ENCODE measurements around the gene ZNF576.
"Not testable (repeated sequence)": the region's sequence is repeated elsewhere in the genome, so short reads cannot be mapped to it uniquely, and the experiment has no call there.

The ZNF576 gene

DNA sequence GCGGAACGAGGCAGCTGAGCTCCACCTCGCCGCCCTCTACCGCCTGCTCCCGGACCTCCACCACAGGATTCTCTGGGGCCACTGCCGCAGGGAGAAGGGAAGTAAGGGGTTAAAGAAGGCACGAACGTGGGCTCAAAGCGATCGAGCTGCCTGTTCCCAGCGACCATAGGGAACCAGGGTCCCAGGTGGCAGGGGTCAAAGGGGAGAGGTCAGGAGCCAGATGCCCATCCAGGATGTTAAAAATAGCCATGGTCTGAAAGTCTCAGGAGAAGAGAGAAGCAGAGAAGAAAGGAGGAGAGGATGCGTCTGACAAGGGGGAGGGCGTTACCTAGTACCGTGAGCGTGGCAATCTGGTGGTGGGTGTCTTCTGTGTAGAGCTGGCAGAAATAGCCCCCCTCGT, 30.4 kb downstream of the ZNF576 start:
- no peak for DNase-seq (ENCODE audit: low spot score)

GRCh38 chr19:43628646-43629326, 32.4 kb downstream of the ZNF576 start:
- DNase-seq (ENCODE audit: low spot score) = no peak

- no peak for DNase-seq (ENCODE audit: low spot score)
These were observed 35.1 kb downstream of the ZNF576 start for GRCh38 chr19:43631491-43631890.

GRCh38 chr19:43633520-43633919, 37.1 kb downstream of the ZNF576 start:
- DNase-seq (ENCODE audit: low spot score) = no peak

DNA sequence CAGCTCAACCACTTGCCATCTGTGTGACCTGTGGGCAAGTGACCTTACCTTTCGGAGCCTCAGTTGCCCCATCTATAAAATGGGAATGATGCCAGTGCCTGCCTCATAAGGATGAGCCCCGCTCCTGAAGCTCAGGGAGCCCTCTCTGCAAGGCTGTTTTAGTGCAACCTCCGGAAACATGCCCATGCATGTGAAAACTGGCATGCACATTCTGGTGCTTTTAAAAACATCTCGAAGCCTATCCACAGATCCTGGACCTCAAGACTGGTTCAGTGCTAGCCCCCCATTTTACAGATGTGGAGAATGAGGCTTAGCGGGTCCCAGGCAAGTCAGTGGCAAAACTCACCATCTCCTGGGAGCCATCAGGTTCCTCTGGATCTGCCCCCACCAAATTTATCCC, 37.7 kb downstream of the ZNF576 start:
- no peak for DNase-seq (ENCODE audit: low spot score)

DNA sequence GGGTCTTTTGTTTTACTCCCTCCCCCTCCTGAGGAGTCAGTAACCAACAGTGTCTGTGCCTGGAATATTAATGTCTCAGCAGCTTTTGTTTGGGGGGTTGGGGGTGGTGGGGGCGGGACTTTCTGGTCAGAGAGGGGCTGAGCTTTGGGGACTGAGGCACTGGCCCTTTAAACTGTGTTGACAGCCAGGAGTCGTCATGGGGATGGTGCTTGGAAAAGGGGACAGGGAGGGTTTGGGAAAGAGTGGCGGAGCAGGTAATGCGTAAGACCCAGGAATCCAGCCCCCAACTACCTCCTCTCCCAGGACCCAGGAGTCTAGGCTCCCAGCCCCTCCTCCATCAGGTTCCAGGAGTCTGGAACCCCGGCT, 38.1 kb downstream of the ZNF576 start:
- DNase-seq (ENCODE audit: low spot score) = no peak

DNA sequence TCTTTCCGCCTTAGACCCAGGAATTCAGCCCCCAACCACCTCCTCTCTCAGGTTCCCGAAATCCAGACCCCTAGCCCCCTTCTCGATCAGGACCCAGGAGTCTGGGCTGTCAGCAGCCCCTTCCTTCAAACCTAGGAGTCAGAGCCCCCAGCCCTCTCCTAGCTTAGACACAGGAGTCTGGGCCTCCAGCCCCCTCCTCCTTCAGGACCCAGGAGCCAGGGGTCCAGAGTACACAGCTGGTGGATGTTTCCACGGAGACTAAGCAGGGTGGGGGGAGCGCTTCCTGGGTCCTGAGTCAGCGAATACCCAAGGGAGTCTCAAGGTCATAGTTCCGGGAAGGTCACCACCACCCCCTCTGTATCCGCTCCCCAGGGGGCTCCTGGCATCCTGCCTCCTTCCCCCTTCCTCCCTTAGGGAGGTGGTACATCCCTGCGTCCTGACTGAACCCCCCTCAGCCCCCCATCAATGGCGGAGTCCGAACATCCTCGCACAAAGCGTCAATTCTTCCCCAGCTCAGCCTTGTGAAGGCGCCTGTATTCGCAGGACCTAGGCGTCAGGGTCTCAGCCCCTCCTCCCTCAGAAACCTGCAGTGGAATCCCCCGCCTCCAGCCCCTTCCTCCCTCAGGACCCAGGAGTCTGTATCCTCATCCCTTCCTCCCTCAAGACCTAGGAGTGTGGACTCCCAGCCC, 38.6 kb downstream of the ZNF576 start:
- no peak for DNase-seq (ENCODE audit: low spot score)

DNA sequence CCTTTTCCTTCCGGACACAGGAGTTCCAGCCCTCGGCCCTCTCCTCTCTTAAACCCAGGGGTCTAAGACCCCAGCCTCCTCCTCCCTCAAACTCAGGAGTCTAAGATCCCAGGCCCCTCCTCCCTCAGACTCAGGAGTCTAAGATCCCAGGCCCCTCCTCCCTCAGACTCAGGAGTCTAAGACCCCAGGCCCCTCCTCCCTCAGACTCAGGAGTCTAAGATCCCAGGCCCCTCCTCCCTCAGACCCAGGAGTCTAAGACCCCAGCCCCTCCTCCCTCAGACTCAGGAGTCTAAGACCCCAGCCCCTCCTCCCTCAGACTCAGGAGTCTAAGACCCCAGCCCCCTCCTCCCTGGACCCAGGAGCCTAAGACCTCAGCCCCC, 39.2 kb downstream of the ZNF576 start:
- not testable (repeated sequence) for DNase-seq (ENCODE audit: low spot score)

GRCh38 chr19:43636121-43636683, 39.8 kb downstream of the ZNF576 start:
- no peak for DNase-seq (ENCODE audit: low spot score)

DNA sequence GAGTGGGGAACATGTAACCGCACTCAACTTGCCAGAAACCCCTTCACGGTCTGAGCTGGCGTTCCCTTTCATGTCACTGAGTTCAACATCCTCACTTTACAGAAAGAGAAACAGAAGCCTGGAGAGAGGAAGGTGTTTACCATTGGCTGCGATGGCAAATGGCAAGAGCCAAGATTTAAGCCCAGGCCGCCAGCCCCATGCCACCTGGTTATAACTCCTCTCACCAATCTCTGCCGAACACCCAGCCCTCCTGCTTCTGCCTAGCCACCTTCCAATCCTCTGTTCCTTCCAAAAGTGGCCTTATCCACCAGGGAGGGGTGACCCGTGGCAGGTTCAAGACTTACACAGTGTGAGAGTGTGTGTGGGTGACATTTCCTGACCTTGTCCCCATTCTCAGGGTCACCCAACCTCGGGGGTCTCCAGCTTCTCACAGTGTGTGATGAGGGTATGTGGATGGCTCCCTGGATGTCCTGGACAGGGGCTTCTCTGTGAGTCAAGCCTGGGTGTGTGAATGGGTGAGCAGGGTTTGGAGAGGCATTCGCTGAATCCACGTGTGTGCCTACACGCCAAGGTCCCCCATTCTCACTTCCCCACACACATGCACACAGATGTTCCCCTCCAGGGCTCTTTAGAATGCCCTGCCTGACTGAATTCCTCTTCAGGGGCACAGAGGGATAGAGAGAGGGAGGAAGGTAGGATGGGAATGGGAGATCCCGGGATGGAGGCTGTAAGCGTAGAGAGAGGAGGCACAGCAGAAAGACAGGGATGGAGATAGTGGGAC, 42.0 kb downstream of the ZNF576 start:
- DNase-seq (ENCODE audit: low spot score) = no peak

DNA sequence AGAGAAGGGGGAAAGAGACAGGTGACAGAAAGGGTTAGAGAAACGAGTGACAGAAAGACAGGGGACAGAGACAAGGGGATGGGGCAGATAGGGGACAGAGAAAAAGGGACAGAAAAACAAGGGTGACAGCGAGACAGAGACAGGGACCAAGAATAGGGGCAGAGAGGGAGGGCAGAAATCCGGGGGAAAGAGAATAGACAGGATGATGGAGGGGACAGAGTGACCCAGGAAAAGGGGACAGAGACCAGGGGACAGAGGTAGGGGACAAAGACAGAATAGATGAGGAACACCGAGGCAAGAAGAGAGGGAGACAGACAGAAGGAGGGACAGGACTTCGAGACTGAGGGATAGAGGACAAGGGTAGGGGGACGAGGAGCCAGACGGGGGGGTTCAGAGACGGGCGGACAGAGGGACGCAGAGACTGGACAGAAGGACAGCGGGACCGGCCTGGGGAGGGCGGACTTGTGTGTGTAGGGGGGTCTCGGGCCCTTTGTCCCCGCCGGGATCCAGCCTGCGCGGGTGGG, 42.7 kb downstream of the ZNF576 start:
- no peak for DNase-seq (ENCODE audit: low spot score)

DNA sequence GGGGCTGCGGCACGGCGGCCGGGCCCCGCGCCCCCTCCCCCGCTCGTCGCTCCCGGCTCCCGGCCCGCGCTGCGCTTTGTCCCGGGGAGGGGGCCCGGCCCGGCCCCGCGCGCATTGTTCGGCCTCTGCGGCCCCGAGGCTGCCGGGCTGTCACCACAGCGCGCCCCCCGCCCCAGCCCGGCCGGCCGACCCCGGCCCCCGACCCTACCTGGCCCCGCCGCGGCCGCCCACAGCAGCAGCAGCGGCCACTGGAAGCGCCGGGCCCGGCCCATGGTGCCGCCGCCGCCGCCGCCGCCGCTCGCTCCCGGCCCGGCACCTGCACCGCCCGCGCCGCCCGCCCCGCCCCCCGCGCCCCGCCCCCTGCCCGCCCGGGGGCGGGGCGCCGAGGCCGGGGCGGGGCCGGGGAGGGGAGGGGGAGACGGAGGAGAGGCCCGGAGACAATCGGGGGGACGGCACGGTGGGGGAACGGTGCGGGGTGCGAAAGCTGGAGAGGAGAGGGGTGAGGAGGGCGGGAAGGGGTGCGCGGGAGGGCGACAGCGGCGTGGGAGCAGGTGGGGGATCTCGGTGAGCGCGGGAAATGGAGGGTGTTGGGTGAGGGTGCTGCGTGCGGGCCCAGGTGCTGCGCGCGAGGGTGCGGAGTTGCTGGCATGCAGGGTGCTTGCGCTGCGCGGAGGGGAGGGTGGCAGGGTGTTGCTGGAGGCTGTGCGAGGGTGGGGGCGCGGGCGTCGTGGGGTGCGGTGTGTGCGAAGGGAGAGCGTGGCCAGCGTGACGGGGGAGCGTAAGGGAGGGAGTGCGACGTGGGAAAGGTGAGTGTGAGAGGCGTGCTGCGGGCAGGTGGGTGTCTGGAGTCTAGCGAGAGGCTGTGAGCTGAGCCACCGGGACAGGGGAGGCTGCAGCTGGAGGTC, 43.4 kb downstream of the ZNF576 start, which contains the start of gene CADM4:
CADM4 (minus strand) TSS at position 332 of the 905 bp plus-strand sequence; CDS start at position 272, 60 bp downstream.
- no peak for DNase-seq (ENCODE audit: low spot score)

DNA sequence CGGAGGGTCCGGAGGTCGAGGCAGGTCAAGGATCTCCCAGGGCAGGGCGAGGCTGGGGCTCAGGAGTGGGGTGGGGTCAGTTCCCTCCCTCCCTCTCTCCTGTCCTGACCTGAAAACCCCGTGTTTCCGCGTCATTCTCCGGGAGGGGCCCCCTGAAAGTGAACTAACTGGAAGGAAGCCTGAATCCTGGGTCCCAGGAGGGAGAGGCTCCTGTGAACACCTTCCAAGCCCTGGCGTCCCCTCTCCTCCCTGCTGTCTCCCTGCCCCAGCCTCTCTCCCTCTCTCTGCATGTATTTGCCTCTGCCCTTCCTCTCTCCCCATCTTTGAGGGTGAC, 44.0 kb downstream of the ZNF576 start:
- DNase-seq (ENCODE audit: low spot score) = no peak

DNA sequence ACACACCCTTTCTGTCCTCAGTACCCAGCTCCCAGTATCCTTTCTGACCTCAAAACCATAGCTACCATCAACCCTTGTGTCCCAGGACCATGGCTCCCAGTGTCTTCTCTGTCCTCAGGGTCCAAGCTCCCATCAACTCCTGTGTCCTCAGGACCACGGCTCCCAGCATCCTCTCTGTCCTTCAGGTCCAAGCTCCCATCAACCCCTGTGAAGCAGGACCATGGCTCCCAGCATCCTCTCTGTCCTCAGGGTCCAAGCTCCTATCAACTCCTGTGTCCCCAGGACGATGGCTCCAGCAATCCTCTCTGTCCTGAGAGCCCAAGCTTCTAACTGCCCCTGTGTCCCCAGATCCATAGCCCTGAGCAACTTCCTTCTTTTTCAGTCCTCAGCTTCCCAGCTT, 44.9 kb downstream of the ZNF576 start:
- DNase-seq (ENCODE audit: low spot score) = no peak

- no peak for DNase-seq (ENCODE audit: low spot score)
These were observed 46.1 kb downstream of the ZNF576 start for GRCh38 chr19:43642531-43642930.

- DNase-seq (ENCODE audit: low spot score) = no peak
These were observed 46.9 kb downstream of the ZNF576 start for GRCh38 chr19:43643326-43643725.

DNA sequence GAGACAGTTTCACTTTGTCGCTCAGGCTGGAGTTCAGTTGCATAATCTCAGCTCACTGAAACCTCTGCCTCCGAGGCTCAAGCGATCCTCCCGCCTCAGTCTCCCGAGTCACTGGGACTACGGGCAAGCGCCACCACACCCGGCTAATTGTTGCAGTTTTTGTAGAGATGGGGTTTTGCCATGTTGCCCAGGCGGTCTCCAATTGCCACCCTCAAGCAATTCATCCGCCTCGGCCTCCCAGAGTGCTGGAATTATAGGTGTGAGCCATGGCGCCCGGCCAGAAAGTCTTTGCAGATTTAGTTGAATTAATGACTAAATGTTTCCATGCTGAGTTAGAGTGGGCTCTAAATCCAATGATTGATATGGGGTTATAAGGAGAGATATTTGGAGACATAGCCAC, 47.8 kb downstream of the ZNF576 start:
- DNase-seq (ENCODE audit: low spot score) = no peak

DNA sequence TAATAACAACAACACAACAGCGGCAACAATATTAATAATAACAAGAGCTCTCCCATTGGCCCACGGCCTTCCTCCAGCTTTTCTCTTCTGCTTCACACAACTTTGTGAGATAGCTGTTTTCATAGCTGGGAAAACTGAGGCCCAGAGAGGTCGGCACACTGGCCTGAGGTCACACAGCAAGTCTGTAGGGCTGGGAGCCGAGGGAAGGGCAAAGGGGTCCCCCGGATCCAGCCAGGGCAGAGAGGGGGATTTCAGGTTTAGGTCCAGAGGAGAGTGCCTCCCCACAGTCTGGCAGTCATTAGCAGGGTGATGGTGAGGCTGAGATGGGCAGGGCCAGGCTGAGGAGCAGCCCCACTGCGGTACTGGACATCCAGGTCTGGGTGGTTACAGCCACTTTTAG, 52.2 kb downstream of the ZNF576 start:
- no peak for DNase-seq (ENCODE audit: low spot score)

- DNase-seq (ENCODE audit: low spot score) = no peak
These were observed 53.1 kb downstream of the ZNF576 start for GRCh38 chr19:43649514-43649913.

DNA sequence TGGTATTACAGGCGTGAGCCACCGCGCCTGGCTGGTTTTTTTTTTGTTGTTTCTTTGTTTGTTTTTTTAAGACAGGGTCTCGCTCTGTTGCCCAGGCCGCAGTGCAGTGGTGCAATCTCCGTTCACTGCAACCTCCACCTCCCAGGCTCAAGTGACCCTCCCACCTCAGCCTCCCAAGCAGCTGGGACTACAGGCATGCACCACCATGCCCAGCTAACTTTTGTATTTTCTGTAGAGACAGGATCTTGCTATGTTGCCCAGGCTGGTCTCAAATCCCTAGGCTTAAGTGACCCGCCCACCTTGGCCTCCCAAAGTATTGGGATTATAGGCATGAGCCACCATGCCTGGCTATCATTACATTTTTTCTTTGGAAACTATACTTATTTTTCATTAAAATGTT, 53.9 kb downstream of the ZNF576 start:
- not testable (repeated sequence) for DNase-seq (ENCODE audit: low spot score)
